Neural cell (in vitro differentiated cells): Measurements from ENCODE around the gene IAH1.

ENCODE experiments used
- EZH2 ChIP-seq: fragments of 200-600, 300-800 bp; shearing (Covaris generic), sonication (generic); IDR thresholded peaks from 2 replicates; pipeline ENCODE4 v1.6.1; 2014; ENCODE audit warnings: antibody characterized with exemption, low read length, borderline replicate concordance, mild to moderate bottlenecking; ENCODE audit not compliant: insufficient read depth, poor library complexity, severe bottlenecking
- POLR2AphosphoS5 ChIP-seq: IDR thresholded peaks from 2 replicates; pipeline ENCODE4 v1.6.1; 2012
- RAD21 ChIP-seq: fragments of 450-650 bp; conservative IDR thresholded peaks from 2 replicates; pipeline ENCODE4 v1.6.1; 2014; ENCODE audit warnings: antibody characterized with exemption, mild to moderate bottlenecking, moderate library complexity
- TF ChIP-seq, protein P1 (sequence below): fragments of 450-650 bp; IDR thresholded peaks from 2 replicates; pipeline ENCODE4 v1.5.1; 2014; ENCODE audit warnings: antibody characterized with exemption, mild to moderate bottlenecking, moderate library complexity; ENCODE audit not compliant: poor library complexity, severe bottlenecking
- TF ChIP-seq, protein P2 (sequence below): IDR thresholded peaks from 2 replicates; pipeline ENCODE4 v1.6.1; 2012; ENCODE audit warnings: borderline replicate concordance

- TF ChIP-seq RAD21 (no peak), EZH2 (no peak), POLR2AphosphoS5 (no peak)
- TF ChIP-seq, protein P1, sequence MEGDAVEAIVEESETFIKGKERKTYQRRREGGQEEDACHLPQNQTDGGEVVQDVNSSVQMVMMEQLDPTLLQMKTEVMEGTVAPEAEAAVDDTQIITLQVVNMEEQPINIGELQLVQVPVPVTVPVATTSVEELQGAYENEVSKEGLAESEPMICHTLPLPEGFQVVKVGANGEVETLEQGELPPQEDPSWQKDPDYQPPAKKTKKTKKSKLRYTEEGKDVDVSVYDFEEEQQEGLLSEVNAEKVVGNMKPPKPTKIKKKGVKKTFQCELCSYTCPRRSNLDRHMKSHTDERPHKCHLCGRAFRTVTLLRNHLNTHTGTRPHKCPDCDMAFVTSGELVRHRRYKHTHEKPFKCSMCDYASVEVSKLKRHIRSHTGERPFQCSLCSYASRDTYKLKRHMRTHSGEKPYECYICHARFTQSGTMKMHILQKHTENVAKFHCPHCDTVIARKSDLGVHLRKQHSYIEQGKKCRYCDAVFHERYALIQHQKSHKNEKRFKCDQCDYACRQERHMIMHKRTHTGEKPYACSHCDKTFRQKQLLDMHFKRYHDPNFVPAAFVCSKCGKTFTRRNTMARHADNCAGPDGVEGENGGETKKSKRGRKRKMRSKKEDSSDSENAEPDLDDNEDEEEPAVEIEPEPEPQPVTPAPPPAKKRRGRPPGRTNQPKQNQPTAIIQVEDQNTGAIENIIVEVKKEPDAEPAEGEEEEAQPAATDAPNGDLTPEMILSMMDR: no peak
- TF ChIP-seq, protein P2, sequence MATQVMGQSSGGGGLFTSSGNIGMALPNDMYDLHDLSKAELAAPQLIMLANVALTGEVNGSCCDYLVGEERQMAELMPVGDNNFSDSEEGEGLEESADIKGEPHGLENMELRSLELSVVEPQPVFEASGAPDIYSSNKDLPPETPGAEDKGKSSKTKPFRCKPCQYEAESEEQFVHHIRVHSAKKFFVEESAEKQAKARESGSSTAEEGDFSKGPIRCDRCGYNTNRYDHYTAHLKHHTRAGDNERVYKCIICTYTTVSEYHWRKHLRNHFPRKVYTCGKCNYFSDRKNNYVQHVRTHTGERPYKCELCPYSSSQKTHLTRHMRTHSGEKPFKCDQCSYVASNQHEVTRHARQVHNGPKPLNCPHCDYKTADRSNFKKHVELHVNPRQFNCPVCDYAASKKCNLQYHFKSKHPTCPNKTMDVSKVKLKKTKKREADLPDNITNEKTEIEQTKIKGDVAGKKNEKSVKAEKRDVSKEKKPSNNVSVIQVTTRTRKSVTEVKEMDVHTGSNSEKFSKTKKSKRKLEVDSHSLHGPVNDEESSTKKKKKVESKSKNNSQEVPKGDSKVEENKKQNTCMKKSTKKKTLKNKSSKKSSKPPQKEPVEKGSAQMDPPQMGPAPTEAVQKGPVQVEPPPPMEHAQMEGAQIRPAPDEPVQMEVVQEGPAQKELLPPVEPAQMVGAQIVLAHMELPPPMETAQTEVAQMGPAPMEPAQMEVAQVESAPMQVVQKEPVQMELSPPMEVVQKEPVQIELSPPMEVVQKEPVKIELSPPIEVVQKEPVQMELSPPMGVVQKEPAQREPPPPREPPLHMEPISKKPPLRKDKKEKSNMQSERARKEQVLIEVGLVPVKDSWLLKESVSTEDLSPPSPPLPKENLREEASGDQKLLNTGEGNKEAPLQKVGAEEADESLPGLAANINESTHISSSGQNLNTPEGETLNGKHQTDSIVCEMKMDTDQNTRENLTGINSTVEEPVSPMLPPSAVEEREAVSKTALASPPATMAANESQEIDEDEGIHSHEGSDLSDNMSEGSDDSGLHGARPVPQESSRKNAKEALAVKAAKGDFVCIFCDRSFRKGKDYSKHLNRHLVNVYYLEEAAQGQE: no peak
Measured at GRCh38 chr2:9494081-9494480, 19.7 kb downstream of the IAH1 start.
